Activated CD4-positive, CD25-positive, alpha-beta regulatory T cell treated with anti-CD3 and anti-CD28 coated beads, Interleukin-2, amount 50 U/mL, for 24 hours (primary cell): ENCODE results near the gene SEMA4G.

Experiments
- ATAC-seq, 2 donors: fragments of 150-1000 bp; cut with Tn5 transposase; one replicate each; pipeline ENCODE4 v1.10.0; 2021; ENCODE audit warnings: mild to moderate bottlenecking in 1 of 2, moderate library complexity in 1 of 2

SEMA4G gene

DNA sequence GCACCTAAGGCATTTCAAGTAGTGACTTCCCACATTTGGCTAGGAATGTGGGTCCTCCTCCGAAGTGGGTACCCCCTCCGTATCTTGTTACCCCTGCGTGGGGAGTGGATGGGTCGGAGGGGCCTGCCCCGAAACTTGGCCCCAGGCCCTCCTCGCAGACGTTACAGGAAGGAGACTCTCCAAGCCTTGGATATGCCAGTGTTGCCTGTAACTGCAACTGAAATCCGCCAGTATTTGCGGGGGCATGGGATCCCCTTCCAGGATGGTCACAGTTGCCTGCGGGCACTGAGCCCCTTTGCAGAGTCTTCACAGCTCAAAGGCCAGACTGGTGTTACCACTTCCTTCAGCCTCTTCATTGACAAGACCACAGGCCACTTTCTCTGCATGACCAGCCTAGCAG, 18.9 kb downstream of the SEMA4G start:
- ATAC-seq = no peak

DNA sequence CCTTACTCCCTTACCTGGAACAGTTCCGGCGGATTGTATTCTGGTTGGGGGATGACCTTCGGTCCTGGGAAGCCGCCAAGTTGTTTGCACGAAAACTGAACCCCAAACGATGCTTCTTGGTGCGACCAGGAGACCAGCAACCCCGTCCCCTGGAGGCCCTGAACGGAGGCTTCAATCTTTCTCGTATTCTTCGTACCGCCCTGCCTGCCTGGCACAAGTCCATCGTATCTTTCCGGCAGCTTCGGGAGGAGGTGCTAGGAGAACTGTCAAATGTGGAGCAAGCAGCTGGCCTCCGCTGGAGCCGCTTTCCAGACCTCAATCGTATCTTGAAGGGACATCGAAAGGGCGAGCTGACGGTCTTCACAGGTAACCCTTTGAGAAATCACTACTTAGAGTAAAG, 19.8 kb downstream of the SEMA4G start:
- no peak for ATAC-seq

DNA sequence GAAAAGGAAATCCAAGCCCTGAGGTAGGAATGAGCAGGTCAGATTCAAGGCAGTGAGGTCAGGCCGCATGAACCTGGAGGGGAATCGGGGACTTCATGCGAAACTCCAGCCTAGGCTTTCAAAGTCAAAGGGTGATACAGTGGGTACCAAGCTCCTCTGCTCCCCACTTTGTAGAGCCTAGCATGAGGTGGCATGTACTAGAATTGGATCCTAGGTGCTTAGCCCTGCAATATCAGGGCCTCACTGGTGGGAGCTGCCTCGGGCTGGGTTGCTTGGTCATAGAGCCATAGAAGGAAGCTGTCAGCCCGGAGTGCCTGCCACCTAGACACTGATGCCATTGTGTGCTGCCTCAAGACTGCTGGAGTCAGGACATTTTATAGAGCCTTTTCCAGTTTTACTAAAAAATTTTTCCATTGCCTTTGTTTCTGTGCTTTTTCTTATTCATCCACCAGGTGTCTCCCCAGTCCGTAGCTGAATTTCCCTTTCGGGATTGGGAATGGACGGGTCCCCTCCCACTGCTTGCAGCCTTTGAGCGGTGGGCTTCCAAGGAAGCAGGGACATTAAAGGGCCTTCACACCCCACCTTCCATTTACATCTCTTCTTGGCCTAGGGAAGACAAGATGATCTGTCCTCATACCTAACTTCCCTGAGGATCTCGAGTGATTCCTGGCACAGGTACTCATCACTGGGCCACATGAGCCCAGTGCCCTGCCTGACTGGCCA, 24.8 kb downstream of the SEMA4G start:
- no peak for ATAC-seq

DNA sequence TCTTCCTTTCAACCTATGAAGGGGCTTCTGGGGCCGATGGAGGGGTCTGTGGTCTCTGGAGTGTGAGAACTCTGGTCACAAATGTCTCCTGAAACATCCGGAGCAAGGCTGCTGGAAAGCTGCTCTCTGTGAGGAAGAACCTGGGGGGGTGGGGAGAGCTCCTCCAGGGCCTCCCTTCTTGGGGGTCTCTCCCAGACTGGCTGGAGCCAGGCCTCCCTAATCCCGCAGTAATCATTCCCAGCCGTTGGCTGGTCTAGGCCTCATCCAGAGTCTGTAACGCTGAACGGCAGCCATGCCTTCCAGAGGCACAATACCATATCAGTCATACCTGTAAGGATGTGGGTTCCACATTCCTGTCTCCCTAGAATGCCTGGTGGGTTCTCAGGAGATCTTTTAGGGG, 25.9 kb downstream of the SEMA4G start:
- no peak for ATAC-seq

DNA sequence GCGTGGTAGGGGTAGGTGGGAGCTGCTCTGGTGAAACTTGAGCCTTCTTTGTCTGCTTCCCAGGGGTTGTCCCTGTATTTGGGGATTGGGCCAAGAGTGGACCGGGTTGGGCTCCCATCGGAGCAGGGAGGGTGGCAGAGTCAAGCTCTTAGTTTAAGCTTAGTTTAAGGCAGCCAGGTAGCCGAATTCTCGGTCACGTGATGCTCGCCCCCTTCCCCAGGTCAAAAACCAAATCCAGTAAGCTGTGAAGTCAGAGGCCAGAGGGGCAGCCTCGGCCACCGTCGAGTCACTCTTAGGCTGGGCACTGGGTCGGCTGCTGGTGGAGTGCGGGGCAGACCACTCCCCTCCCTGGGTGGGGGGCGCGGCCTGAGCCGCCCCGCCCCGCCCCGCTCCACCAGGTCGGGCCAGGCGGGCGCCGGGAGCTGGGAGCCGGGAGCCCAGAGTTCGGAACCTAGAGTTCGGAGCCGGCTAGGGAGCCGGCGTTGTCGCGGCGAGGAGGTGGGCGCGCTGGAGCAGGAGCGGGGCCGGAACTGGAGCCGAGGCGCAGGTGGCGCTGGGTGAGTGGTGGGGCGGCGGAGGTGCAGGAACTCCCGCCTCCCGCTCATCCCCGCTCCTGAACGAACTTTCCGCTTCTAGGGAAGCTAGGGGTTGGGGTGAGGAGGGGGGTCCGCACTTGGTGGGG, 27.5 kb downstream of the SEMA4G start:
- ATAC-seq = peak; percentile 14 to 15

DNA sequence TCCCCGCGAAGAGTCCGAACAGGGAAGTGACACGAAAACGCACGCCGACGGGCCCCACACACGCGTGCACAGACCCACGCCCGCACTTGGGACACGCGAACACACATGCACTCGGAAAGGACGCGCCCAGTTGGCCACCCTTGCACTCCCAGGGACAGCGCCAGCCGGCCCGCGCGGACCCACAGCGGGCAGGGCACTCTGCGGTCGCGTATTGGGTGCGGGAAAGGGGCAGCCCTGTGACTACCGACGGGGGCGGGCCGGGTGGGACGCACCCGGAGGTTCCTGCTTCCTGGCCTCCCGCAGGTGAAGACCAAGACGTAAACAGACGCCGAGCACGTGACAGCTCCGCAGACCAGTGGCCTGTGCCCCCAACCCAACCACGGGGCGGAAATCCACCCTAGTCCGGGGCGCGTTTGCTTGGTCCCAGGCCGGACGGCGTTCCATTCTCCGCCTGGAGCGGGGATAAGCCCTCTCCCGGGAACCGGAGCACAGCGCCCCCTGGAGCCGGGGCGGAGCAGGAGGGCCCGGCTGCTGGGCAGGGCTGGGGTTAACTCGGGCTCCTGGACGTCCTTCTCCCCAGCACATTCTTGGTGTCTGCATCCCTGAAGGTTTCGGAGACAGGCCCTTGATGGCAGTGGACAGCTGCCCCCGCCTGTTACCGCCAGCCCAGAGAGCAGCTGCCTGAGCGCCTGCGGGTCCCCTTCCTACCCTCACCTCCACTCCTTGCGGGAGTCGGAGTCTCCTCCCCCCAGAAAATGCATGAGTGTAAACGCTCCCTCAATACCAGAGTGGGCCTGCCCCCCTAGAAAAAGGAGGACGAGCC, 28.3 kb downstream of the SEMA4G start:
- peak; percentile 50 to 62 for ATAC-seq

DNA sequence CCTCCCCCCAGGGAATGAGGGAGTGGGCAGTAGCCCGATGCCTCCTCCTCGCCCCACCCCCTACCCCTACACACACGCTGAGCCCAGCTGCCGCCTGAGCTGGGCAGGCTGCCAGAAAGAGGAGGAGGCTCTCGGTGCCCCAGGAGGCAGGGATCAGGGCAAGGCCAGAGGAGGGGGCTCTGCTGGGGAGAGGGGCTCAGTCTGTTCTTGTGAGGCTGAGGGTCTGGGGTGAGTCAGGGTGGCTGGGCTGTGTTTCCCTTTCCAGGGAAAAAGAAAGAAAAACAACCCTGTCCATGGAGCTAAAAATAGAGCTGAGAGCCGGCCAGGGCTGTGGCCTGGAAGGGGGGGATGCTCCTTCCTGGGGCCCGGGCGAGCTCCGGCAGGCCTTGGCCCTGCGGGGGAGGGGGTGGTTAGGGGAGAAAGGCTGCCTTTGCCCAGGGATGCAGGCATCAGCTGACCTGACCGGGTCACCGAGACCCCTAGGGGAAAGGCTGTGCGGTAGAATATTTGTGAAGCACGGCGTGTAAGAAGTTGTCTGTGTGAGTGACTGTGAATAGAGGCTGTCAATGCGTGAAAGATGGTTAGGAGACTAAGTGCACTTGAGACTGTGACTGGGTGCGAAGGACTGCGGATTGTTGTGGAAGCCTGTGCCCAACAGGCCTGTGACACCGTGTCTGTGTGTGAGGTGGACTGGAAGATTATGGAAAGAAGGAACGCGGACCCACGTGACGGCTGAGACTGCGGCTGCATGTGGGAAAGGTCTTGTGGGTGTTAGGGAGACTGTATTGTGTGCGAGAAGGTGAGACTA, 29.1 kb downstream of the SEMA4G start:
- peak; percentile 21 to 45 for ATAC-seq

DNA sequence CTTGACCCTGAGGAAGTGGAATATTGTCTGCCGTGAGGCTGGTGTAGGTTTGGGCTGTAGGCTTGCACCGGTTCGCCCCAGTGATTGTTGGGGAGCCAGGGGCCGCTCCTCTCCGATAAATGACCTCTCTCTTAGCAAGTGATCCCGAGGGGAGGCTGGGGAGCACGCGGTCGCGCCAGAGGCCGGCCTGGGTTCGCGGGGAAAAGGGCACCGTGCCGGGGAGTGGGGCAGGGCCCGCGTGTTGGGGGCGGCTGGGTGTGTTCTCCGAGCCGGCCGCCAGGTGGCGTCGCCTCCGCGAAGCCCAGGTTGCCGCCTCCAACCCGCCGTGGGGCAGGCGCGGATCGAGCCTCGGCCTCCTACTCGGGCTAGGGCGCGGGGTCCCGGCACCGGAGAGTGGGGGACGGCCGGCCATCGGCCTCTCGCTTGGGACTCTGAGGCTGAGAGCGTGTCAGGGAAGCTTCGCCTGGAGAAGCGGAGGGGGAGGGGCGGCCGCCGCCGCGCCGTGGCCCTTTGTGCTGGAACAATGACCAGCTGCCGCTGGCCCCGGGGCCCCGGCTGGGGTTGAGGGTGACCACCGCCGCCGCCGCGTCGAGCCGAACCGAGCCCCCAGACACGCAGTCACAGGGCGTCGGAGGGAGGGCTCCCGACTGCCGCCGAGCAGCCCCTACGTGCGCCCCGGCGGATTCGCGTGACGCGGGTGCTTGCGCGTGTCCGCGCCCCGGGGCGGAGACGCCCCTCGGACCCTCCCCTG, 29.9 kb downstream of the SEMA4G start:
- ATAC-seq = peak; percentile 68 to 69

DNA sequence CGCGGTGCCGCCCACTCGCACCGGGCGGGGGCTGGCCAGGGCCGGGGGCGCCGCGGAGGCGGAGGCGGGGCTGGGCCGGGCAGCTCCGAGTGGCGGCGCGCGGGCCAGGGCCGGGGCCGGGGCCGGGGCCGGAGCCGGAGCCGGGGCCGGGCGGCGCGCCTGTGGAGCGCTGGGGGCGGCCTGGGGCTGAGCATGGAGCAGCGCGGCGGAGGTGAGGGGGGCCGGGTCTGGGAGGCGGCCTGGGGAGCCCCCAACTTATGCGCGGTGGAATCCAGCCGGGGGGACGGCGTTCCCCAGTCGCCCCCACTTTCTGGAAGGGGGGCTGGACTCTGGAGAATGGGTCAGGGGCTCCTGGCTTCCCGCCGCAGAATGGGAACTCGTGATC, 30.4 kb downstream of the SEMA4G start, which contains the start of gene LZTS2:
Gene LZTS2 (plus strand): TSS at position 67 of the 385 bp plus-strand sequence. CDS start 2,731 bp downstream, outside the sequence.
- ATAC-seq = no peak

DNA sequence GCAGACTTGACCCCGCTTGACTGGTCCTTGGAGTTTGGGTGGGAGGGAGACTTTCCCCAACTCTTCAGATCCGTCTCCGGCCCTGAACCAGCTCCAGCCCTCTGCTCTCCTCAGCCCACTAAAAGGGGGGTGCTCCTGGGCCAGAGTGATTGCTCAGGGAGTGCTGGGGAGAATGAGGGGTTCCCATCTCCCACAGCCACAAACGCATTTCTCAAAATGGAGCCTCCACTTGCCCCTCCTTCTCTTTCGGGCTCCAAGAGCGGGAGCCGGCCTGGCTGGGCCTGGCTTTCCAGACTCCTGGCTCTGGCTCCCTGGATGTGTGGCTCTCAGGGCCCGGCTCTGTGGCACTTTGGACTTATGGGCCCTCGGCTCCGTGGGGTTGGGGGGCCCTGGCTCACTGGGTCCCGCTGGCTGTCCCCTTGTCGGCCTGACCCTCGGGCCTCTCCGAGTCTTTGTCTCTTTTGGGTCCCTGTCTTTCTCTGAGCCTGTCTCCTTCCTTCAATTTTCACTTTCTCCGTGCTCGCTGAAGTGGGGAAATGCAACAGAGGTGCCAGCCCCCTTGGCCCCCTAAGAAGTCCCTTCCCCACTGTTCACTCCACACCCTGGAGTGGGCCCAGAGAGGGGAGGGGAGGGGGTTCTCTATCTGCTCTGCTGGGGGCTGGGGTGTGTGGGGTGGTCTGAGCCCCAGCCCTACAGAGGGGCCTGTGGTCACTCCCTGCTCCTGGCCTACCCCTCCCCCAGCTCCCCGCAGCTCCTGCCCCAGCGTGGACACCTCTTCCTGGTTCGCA, 31.0 kb downstream of the SEMA4G start:
- ATAC-seq = no peak

DNA sequence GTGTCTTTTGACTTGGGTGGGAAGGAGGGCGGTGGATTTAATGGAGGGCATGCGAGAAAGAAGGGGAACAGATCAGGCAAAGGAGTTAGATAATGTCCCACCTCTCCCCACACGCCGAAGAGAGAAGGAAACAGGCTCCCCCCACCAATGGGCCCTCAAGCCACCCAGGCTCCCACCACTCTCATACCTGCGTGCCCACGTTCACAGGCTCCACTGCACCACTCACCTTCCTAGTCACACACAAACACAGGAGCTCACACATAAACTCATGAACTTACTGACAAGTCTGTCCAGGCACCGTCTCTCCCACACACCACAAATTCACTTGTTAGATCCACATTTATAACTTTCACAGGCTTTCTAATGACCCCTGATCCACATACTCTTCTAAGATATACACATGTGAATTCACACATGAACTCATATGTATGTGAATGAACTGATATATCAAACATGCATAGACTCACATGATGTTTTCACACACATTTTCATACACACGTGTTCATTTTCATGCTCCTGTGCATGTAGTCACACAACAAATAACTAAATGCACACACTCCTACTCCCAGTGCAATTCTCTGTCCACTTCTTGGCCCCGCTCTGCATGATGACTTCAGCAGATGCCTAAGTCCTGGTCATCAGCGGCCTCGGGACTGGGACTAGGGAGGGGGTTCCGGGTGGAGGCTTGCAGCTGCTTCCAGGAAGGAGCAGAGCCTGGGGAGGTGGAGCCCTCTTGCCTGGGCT, 31.8 kb downstream of the SEMA4G start:
- no peak for ATAC-seq

DNA sequence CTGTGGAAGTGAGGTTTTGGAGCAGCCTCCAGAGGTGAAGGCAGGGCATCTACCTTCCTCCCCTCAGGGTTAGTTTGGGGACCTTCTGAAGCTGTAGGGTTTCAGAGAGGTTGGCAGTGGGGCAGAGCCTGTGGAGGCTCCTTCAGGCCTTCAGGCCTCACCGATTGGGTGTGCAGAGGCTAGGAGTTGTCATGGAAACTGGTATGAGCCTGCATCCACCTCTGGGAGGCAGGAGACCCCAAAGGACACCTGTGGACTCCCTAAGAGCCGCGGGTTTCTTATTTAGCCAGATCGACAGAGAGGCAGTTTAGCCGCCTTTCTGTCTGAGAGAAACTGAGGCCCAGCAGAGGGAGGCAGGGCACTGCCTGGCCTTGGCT, 32.3 kb downstream of the SEMA4G start:
- ATAC-seq = no peak

DNA sequence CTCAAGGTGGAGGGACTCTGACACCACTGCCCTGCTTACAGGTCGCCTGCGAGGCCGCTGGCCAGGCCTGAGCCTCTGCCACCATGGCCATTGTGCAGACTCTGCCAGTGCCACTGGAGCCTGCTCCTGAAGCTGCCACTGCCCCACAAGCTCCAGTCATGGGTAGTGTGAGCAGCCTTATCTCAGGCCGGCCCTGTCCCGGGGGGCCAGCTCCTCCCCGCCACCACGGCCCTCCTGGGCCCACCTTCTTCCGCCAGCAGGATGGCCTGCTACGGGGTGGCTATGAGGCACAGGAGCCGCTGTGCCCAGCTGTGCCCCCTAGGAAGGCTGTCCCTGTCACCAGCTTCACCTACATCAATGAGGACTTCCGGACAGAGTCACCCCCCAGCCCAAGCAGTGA, 33.2 kb downstream of the SEMA4G start:
- no peak for ATAC-seq

DNA sequence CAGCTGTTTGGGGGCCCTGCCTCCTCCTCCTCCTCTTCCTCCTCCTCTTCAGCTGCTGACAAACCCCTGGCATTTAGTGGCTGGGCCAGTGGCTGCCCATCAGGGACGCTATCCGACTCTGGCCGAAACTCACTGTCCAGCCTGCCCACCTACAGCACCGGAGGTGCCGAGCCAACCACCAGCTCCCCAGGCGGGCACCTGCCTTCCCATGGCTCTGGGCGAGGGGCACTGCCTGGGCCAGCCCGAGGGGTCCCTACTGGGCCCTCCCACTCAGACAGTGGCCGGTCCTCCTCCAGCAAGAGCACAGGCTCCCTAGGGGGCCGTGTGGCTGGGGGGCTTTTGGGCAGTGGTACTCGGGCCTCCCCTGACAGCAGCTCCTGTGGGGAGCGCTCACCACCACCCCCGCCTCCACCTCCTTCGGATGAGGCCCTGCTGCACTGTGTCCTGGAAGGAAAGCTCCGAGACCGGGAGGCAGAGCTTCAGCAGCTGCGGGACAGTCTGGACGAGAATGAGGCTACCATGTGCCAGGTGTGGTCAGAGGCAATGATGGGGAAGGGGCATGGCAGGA, 34.4 kb downstream of the SEMA4G start:
- no peak for ATAC-seq

DNA sequence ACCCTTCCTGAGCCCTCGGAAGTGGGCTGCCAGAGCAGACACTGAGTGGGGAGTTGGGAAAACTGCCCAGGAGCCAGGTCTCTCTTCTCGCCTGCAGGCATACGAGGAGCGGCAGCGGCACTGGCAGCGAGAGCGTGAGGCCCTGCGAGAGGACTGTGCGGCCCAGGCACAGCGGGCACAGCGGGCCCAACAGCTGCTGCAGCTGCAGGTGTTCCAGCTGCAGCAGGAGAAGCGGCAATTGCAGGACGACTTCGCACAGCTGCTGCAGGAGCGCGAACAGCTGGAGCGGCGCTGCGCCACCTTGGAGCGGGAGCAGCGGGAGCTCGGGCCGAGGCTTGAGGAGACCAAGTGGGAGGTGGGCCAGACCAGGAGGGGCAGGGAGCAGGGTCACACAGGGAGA, 36.1 kb downstream of the SEMA4G start:
- ATAC-seq = no peak

DNA sequence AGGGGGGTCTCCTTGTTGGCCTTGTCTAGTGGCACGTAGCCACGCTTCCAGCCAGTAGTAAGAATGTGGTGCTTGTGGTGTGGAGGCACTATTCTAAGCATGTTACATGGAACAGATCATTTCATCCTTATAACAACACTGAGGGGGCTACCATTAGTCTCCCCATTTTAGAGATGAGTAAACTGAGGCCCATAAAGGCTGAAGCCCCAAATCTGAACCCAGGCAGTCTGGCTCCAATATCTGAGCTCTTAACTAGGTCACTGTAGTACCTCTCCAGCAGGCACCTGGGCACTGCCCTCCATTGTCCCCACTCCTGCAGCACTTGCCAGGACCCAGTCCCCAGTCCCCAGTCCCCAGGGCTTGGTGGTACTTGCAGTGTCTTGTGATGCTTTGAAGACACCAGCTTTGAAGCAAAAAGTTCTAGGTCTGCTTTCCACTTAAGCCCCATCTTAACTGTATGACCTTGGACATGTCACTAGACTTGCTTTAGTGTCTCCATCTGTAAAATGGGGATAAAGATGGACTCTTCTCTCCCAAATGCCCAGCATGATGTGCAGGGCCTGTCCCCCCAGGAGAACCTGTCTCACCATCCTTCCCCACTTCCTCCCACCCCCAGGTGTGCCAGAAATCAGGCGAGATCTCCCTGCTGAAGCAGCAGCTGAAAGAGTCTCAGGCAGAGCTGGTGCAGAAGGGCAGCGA, 36.7 kb downstream of the SEMA4G start:
- ATAC-seq = no peak

DNA sequence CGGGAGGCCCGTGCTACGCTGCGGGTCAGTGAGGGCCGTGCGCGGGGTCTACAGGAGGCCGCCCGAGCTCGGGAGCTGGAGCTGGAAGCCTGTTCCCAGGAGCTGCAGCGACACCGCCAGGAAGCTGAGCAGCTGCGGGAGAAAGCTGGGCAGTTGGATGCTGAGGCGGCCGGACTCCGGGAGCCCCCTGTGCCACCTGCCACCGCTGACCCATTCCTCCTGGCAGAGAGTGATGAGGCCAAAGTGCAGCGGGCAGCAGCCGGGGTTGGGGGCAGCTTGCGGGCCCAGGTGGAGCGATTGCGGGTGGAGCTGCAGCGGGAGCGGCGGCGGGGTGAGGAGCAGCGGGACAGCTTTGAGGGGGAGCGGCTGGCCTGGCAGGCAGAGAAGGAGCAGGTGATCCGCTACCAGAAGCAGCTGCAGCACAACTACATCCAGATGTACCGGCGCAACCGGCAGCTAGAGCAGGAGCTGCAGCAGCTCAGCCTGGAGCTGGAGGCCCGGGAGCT, 37.3 kb downstream of the SEMA4G start:
- ATAC-seq = no peak

DNA sequence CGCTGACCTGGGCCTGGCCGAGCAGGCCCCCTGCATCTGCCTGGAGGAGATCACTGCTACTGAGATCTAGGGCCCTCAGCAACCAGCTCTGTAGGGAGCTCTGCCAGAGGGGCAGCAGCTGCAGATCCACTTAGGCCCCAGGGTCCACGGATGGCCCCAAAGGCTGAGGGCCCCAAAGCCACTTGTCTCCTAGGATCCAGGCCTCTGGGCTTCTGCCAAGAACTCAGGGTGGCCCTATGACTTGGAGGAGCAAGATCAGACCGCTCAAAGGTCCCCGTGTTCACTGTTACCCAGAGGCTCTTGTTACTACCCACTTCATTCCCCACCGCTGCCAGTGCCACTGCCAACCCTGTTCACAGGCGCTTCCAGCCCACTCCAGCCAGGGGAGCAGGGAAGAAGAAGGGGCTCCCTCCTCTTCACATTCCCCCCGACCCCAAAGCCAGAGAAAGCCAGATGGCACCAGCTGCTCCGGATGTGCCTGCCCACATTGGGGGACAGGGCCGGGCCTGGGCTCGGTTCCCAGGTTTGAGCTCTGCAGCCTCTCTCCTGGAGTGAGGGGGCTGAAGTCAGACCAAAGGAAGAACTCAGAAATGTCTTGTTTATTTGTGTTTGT, 37.9 kb downstream of the SEMA4G start:
- no peak for ATAC-seq
